BLaER1 (cell line): ENCODE measurements around the gene FCRL5.
A peak's percentile ranks its signal among the peaks of the same experiment; 100 is the strongest.

Experiments used
- H3K27ac ChIP-seq: shearing (Covaris generic); formaldehyde crosslinking; 2 replicates; pipeline ENCODE4 v1.8.1; 2022
- H3K27me3 ChIP-seq: shearing (Covaris generic); formaldehyde crosslinking; 2 replicates; pipeline ENCODE4 v1.8.1; 2022
- H3K36me3 ChIP-seq: shearing (Covaris generic); formaldehyde crosslinking; 2 replicates; pipeline ENCODE4 v1.8.1; 2022
- H3K4me1 ChIP-seq: shearing (Covaris generic); formaldehyde crosslinking; 2 replicates; pipeline ENCODE4 v1.8.1; 2022
- H3K4me2 ChIP-seq: shearing (Covaris generic); formaldehyde crosslinking; 2 replicates; pipeline ENCODE4 v1.8.1; 2022
- H3K4me3 ChIP-seq: shearing (Covaris generic); formaldehyde crosslinking; 2 replicates; pipeline ENCODE4 v1.8.1; 2022
- H3K9ac ChIP-seq: shearing (Covaris generic); formaldehyde crosslinking; 2 replicates; pipeline ENCODE4 v1.8.1; 2022
- H3K9me3 ChIP-seq: shearing (Covaris generic); formaldehyde crosslinking; 2 replicates; pipeline ENCODE4 v1.8.1; 2022
- H4K20me1 ChIP-seq: shearing (Covaris generic); formaldehyde crosslinking; 2 replicates; pipeline ENCODE4 v1.8.1; 2022
- Cebpa-rat ChIP-seq: shearing (Covaris generic); IDR thresholded peaks from 2 replicates; pipeline ENCODE4 v1.8.1; 2022

FCRL5 gene

DNA sequence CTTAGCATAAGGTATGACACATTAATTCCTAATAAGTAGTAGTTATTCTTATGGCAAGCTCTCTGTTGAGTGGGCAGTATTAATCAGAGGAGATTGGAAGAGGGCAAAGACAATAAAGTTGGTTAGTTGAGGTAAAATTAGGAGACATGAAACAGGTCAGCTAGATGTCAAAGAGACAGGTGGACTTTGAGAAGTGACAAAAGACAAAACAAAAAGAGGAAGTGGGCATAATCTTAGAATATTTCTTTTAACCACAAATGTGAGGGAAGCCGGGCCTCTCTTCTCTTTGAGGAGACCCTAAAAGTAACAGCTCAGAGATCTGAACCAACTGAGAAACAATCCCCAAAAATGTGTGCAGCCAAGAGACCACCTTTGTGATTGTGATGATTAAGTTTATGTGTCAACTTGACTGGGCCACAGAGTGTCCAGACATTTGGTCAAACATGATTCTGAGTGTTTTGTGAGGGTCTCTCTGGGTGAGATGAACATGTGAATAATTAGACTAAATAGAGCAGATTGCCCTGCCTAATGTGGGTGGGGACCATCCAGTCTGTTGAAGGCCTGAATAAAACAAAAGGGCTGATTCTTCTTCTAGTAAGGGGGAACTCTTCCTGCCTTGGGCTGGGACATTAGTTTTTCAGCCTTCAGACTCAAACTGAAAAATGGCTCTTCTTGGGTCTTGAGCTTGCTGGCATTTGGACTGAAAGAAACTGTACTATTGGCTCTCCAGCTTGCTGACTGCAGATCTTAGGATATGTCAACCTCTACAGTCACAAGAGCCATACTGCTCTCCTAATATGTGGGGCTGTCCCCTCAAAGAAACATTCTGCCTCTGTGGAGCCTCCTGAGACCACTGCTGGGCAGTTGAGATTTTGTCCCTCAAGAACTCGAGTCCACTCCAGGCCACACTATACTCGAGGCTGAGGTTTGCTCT is 40.0 kb downstream of the FCRL5 start:
- H3K9ac ChIP-seq, result no peak overlapping the region
- peak overlapping the region; percentile 18; the same call in 1 of the 2 replicates for H3K27ac ChIP-seq
- no peaks in the 10 kb centered on the region for H3K36me3 ChIP-seq
- H3K4me1 ChIP-seq, result peaks cover 19% of the 10 kb centered on the region
- no peaks in the 10 kb centered on the region for H4K20me1 ChIP-seq
- TF ChIP-seq Cebpa-rat, result no peak
- no peaks in the 10 kb centered on the region for H3K9me3 ChIP-seq
- H3K27me3 ChIP-seq, result no peaks in the 10 kb centered on the region
- H3K4me3 ChIP-seq, result no peak overlapping the region
- peak overlapping the region; percentile 62 for H3K4me2 ChIP-seq

DNA sequence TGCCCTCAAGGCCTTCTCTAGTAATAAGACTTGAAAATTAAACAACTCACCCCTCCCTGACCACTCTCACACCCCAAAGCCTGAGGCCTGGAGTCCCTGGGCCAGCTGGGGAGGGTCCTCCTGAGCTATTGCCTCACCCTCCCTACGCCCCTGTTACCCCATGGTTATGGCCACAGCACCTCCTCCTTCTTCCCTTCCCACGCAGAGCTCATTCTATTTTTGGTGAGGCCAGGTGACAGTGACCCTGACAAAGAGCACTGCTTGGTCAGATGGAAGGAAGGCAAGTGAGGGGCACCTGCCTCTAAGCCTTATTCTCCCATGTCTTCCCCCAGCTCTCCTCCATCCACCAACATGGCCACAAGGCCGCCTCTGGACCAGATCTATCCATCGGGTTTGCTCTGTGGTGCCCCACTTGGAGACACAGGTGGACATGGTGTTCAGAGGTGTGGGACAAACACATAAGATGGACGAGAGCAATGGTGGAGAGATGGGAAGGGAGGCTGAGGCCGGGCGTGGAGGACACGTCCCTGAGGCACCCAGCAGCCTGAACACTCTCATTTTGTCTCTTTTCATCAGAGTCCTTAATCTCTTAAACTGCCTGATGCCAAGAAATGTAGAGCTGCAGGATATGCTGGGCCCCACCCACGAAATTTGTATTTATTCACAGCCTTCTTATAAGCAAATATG is 42.6 kb downstream of the FCRL5 start:
- Histone ChIP-seq H3K9ac (no peak overlapping the region), H3K36me3 (no peaks in the 10 kb centered on the region), H3K27ac (no peak overlapping the region), H3K4me2 (no peak overlapping the region), H3K9me3 (no peaks in the 10 kb centered on the region; the same call in 1 of the 2 replicates), H3K4me1 (peaks cover 19% of the 10 kb centered on the region), H3K27me3 (no peaks in the 10 kb centered on the region), H4K20me1 (no peaks in the 10 kb centered on the region), H3K4me3 (no peak overlapping the region)
- no peak for TF ChIP-seq Cebpa-rat

DNA sequence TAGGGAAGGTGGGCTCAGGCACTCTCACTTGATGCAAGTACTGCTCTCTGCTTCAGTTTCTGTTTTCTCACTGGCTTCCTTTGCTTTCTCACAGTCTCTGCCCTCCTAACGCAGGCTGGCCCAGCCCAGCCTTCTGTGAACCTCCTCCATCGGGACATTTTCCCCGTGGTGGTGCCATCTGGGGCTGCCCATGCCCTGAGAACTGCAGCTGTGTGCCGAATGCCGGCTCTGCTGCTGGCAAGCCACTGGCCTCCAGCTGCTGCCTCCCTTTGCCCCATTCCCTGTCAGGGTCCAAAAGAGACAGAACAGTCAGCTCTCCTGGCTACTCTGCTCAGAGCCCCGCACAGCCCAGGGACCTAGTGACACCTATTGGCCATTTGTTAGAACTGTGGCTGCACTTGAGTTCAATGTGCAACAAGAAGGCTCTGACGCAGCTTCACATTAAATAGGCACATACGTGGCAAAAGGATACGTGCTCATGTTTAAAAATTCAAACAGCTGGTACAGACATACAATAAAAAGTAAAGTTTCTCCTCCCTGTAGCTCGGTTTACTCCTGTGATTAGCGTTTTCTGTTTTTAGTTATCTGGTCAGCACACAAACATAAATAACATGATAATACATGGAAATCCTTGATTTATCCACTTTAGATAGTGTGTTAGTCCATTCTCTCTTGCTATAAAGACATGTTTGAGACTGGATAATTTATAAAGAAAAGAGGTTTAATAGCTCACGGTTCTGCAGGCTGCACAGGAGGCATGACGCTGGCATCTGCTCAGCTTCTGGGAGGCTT is 46.6 kb downstream of the FCRL5 start:
- Histone ChIP-seq H3K9me3 (no peaks in the 10 kb centered on the region; the same call in 1 of the 2 replicates), H3K27me3 (no peaks in the 10 kb centered on the region), H3K4me3 (no peak overlapping the region), H3K36me3 (no peaks in the 10 kb centered on the region), H3K27ac (no peak overlapping the region), H3K4me2 (no peak overlapping the region), H3K4me1 (no peaks in the 10 kb centered on the region), H4K20me1 (no peaks in the 10 kb centered on the region), H3K9ac (no peak overlapping the region)
- TF ChIP-seq Cebpa-rat, result no peak

- Histone ChIP-seq H3K9me3 (peaks cover under 1% of the 10 kb centered on the region; the same call in 1 of the 2 replicates), H4K20me1 (no peaks in the 10 kb centered on the region), H3K4me3 (no peak overlapping the region), H3K27ac (no peak overlapping the region), H3K27me3 (no peaks in the 10 kb centered on the region), H3K36me3 (no peaks in the 10 kb centered on the region), H3K4me2 (no peak overlapping the region), H3K4me1 (no peaks in the 10 kb centered on the region), H3K9ac (no peak overlapping the region)
- no peak for TF ChIP-seq Cebpa-rat
Measured at GRCh38 chr1:157504646-157505045, 47.7 kb downstream of the FCRL5 start.

- Histone ChIP-seq H3K4me2 (no peak overlapping the region), H3K27ac (no peak overlapping the region), H4K20me1 (no peaks in the 10 kb centered on the region), H3K9me3 (peaks cover 7% of the 10 kb centered on the region; the same call in 1 of the 2 replicates), H3K36me3 (no peaks in the 10 kb centered on the region), H3K27me3 (no peaks in the 10 kb centered on the region), H3K9ac (no peak overlapping the region), H3K4me1 (no peaks in the 10 kb centered on the region), H3K4me3 (no peak overlapping the region)
- no peak for TF ChIP-seq Cebpa-rat
Measured at GRCh38 chr1:157499521-157499920, 52.8 kb downstream of the FCRL5 start.

DNA sequence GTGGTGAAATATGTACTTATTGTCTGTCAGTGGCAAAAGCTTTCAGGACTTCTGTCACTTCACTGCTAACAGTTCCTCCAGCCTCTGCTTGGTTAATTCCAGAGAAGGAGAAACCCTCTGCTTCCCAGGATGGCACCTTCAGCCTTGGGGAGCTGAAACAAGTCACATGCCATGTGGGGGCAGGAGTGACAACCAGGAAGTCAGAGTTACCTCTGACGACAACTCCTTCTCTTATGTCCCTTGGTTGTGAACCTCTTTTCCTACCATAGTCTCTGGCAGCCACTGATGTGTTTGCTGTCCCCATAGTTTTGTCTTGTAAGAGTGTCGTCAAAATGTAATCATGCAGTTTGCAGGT is 53.6 kb downstream of the FCRL5 start:
- Histone ChIP-seq H3K4me2 (no peak overlapping the region), H3K9me3 (0 out of 2 replicates have a peak, but pooled peaks cover 7% of the 10 kb centered on the region), H3K36me3 (no peaks in the 10 kb centered on the region), H4K20me1 (no peaks in the 10 kb centered on the region), H3K4me1 (no peaks in the 10 kb centered on the region), H3K27me3 (no peaks in the 10 kb centered on the region), H3K4me3 (no peak overlapping the region), H3K27ac (no peak overlapping the region), H3K9ac (no peak overlapping the region)
- no peak for TF ChIP-seq Cebpa-rat

- Histone ChIP-seq H3K9ac (no peak overlapping the region), H3K36me3 (no peaks in the 10 kb centered on the region), H4K20me1 (no peaks in the 10 kb centered on the region), H3K27ac (no peak overlapping the region), H3K4me3 (no peak overlapping the region), H3K4me2 (no peak overlapping the region), H3K27me3 (no peaks in the 10 kb centered on the region), H3K4me1 (no peaks in the 10 kb centered on the region), H3K9me3 (0 out of 2 replicates have a peak, but pooled peaks cover 7% of the 10 kb centered on the region)
- TF ChIP-seq Cebpa-rat, result no peak
Measured at GRCh38 chr1:157497987-157498735, 54.2 kb downstream of the FCRL5 start.

DNA sequence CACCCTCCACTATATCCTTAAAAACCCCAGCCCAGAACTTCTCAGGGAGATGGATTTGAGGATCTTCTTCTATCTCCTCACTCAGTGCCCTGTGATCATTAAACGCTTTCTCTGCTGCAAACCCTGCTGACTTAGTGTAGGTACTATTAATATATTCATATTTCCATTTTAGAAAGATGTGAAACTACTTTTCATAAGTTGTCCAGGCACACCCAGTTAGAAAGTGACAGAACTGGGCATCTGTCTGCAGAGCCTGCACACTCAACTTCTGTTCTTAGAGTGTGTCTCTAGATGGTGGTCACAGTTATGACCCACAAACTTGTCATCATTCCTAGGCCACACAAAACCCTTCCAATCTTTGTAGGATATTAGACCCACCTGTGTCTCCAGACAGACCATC is 55.0 kb downstream of the FCRL5 start:
- Histone ChIP-seq H4K20me1 (no peaks in the 10 kb centered on the region), H3K4me2 (no peak overlapping the region)

DNA sequence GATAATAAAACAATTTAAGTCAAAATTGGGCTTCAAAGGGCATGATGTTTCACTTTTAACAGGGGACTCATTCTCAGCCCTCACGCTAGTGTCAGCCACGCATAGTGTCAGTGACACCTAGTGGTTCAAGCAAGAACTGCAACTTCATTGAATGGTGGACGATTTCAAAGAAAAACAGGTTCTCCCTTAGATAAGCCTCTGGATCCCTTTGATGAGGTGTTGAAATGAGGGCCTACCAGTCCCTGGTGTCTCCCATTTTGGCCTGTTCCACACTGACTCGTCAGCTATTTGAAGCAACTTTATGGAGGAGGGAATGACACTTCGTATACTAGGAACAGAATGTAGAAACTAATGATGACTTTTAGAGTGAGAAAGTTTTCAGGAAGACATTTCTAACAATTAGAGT is 56.2 kb downstream of the FCRL5 start:
- H3K27ac ChIP-seq, result no peak overlapping the region
- no peaks in the 10 kb centered on the region for H3K36me3 ChIP-seq
- no peak overlapping the region for H3K9ac ChIP-seq
- H3K4me2 ChIP-seq, result no peak overlapping the region
- no peaks in the 10 kb centered on the region for H3K27me3 ChIP-seq
- 0 out of 2 replicates have a peak, but pooled peaks cover 7% of the 10 kb centered on the region for H3K9me3 ChIP-seq
- no peaks in the 10 kb centered on the region for H4K20me1 ChIP-seq
- no peaks in the 10 kb centered on the region for H3K4me1 ChIP-seq
- H3K4me3 ChIP-seq, result no peak overlapping the region
- TF ChIP-seq Cebpa-rat, result no peak

More for the DNA sequence above, 55.0 kb downstream of the FCRL5 start:
- Histone ChIP-seq H3K9me3 (0 out of 2 replicates have a peak, but pooled peaks cover 7% of the 10 kb centered on the region), H3K4me1 (no peaks in the 10 kb centered on the region), H3K27ac (no peak overlapping the region), H3K9ac (no peak overlapping the region), H3K36me3 (no peaks in the 10 kb centered on the region), H3K4me3 (no peak overlapping the region), H3K27me3 (no peaks in the 10 kb centered on the region)
- TF ChIP-seq Cebpa-rat, result no peak
